H1 (cell line): ENCODE results near the gene TFB2M. TPM values are rescaled to one million over a fixed set of nuclear protein-coding genes. Genes with fewer than 3 reads are reported as not detected.

Experiments
- E2F6 ChIP-seq: IDR thresholded peaks from 2 replicates; pipeline ENCODE4 v1.6.1; 2012; ENCODE audit warnings: inconsistent platforms
- YY1 ChIP-seq: IDR thresholded peaks from 2 replicates; pipeline ENCODE4 v1.6.1; 2011; ENCODE audit warnings: low read depth, mild to moderate bottlenecking, low read length
- polyA plus RNA-seq, 7 experiments: library from polyadenylated mRNA; depleted of rRNA in 3 of 7; stranded (reverse) in 5 of 7; unstranded in 2 of 7; fragments of >200 nt in 5 of 7; fragments of 200-250 nt in 2 of 7; gene quantifications; 1 replicate in 5 of 7; 2 replicates in 1 of 7; 4 replicates in 1 of 7; pipeline versions ENCODE4 v1.2.1 to v1.2.3, GENCODE V29; 2011 to 2013; ENCODE audit warnings: missing spikeins in 2 of 7, mixed read lengths in 2 of 7
- total RNA-seq: library from RNA; stranded (reverse); fragmentation: NEBNext Ultra II Directional; extraction: Animal tissue kit (Norgen Biotek cat#: 25700); gene quantifications from 2 replicates; pipeline ENCODE4 v1.2.1, GENCODE V29; 2021

The TFB2M gene
- total and polyA plus RNA-seq, 2 of the 8 experiments (the other 6 are each of a cell fraction or from before 2014, with no cell fraction given): 10.4 to 22.0 TPM

DNA sequence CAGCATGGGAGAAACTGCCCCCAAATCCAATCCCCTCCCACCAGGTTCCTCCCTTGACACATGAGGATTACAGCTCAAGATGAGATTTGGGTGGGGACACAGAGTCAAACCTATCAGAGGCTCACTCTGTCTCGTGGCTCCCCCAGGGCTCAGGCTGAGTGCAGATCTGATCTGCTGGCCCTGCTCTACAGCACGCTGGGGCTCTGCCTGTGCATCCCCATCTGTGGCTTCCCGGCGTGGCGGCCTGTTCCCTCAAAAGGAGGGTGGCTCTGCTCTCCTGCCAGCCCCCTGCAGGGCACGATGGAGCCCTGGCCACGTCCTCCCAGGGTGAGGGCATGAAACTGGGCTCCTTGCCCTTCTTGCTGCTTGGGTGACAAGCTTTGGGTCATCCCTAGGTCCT is 39.1 kb downstream of the TFB2M start (continued):
- TF ChIP-seq YY1 (no peak), E2F6 (no peak)
